ENCODE results near the gene ENTHD1.

- TF ChIP-seq, protein P1, sequence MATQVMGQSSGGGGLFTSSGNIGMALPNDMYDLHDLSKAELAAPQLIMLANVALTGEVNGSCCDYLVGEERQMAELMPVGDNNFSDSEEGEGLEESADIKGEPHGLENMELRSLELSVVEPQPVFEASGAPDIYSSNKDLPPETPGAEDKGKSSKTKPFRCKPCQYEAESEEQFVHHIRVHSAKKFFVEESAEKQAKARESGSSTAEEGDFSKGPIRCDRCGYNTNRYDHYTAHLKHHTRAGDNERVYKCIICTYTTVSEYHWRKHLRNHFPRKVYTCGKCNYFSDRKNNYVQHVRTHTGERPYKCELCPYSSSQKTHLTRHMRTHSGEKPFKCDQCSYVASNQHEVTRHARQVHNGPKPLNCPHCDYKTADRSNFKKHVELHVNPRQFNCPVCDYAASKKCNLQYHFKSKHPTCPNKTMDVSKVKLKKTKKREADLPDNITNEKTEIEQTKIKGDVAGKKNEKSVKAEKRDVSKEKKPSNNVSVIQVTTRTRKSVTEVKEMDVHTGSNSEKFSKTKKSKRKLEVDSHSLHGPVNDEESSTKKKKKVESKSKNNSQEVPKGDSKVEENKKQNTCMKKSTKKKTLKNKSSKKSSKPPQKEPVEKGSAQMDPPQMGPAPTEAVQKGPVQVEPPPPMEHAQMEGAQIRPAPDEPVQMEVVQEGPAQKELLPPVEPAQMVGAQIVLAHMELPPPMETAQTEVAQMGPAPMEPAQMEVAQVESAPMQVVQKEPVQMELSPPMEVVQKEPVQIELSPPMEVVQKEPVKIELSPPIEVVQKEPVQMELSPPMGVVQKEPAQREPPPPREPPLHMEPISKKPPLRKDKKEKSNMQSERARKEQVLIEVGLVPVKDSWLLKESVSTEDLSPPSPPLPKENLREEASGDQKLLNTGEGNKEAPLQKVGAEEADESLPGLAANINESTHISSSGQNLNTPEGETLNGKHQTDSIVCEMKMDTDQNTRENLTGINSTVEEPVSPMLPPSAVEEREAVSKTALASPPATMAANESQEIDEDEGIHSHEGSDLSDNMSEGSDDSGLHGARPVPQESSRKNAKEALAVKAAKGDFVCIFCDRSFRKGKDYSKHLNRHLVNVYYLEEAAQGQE (IDR thresholded peaks at IDR 0.05; ENCODE audit: borderline replicate concordance): no peak
- TF ChIP-seq CTCF (IDR thresholded peaks at IDR 0.05; ENCODE audit: poor library complexity, severe bottlenecking): no peak
- no peak for TF ChIP-seq EZH2 (IDR thresholded peaks at IDR 0.05; ENCODE audit: borderline replicate concordance, insufficient read depth, low read length, poor library complexity, severe bottlenecking)
- TF ChIP-seq EP300 (conservative IDR thresholded peaks at IDR 0.05; ENCODE audit: poor library complexity, severe bottlenecking): no peak
- TF ChIP-seq SMC3 (conservative IDR thresholded peaks at IDR 0.05; ENCODE audit: poor library complexity): no peak
- TF ChIP-seq RAD21 (conservative IDR thresholded peaks at IDR 0.05): no peak
These were observed 119.5 kb downstream of the ENTHD1 start for GRCh38 chr22:39773976-39774539.
